Stimulated activated CD4-positive, alpha-beta T cell treated with anti-CD3 and anti-CD28 coated beads, Interleukin-2, amount 100 ng/mL, for 4 hours (primary cell): ENCODE results near the gene ZIC5.
"Not testable (repeated sequence)": the region's sequence is repeated elsewhere in the genome, so short reads cannot be mapped to it uniquely, and the experiment has no call there.

Experiments
- DNase-seq: peaks from one replicate; pipeline ENCODE4 v3.0.0-alpha.2; 2020; ENCODE audit warnings: low read depth

The ZIC5 gene

GRCh38 chr13:99959540-99960230 is 11.9 kb downstream of the ZIC5 start:
- no peak for DNase-seq

- no peak for DNase-seq
Observed at GRCh38 chr13:99959127-99959539, 12.4 kb downstream of the ZIC5 start.

GRCh38 chr13:99958406-99959126 is 13.0 kb downstream of the ZIC5 start:
- no peak for DNase-seq

- no peak for DNase-seq
Observed at GRCh38 chr13:99956473-99957349, 14.9 kb downstream of the ZIC5 start.

- DNase-seq = no peak
Observed at GRCh38 chr13:99955747-99956472, 15.7 kb downstream of the ZIC5 start.

- no peak for DNase-seq
Observed at GRCh38 chr13:99955107-99955746, 16.3 kb downstream of the ZIC5 start.

GRCh38 chr13:99953138-99953755 is 18.3 kb downstream of the ZIC5 start:
- DNase-seq = no peak

- not testable (repeated sequence) for DNase-seq
Observed at GRCh38 chr13:99951666-99952065, 19.9 kb downstream of the ZIC5 start.

GRCh38 chr13:99949679-99950413 is 21.7 kb downstream of the ZIC5 start:
- DNase-seq = no peak

- no peak for DNase-seq
Observed at GRCh38 chr13:99948907-99949678, 22.5 kb downstream of the ZIC5 start.

GRCh38 chr13:99948411-99948810 is 23.2 kb downstream of the ZIC5 start:
- DNase-seq = no peak

- DNase-seq = no peak
Observed at GRCh38 chr13:99947666-99948065, 23.9 kb downstream of the ZIC5 start.

- DNase-seq = not testable (repeated sequence)
Observed at GRCh38 chr13:99945515-99945914, 26.1 kb downstream of the ZIC5 start.

GRCh38 chr13:99944606-99945005 is 27.0 kb downstream of the ZIC5 start:
- DNase-seq = no peak

- DNase-seq = no peak
Observed at GRCh38 chr13:99944102-99944501, 27.5 kb downstream of the ZIC5 start.

GRCh38 chr13:99941911-99942310 is 29.7 kb downstream of the ZIC5 start:
- no peak for DNase-seq

GRCh38 chr13:99941086-99941485 is 30.5 kb downstream of the ZIC5 start:
- no peak for DNase-seq

- no peak for DNase-seq
Observed at GRCh38 chr13:99938635-99939034, 32.9 kb downstream of the ZIC5 start.

GRCh38 chr13:99935772-99936171 is 35.8 kb downstream of the ZIC5 start:
- no peak for DNase-seq

- no peak for DNase-seq
Observed at GRCh38 chr13:99932912-99933311, 38.7 kb downstream of the ZIC5 start.
